Stomach (tissue), 9 donors: ENCODE data around the gene PLXNB1. TPM values are rescaled to one million over a fixed set of nuclear protein-coding genes. Genes with fewer than 3 reads are reported as not detected.

Experiments used
- DNase-seq, 2 donors: peaks; one replicate each; pipeline versions ENCODE4 v3.0.0 to v3.0.0-alpha.2; 2013 to 2019
- H3K27ac ChIP-seq, 5 donors: fragments of 200-600 bp in 4 of 5; sonication (generic) in 4 of 5; one replicate each; pipeline ENCODE4 v1.5.1; 2013 to 2019; ENCODE audit warnings: mild to moderate bottlenecking in 1 of 5, moderate library complexity in 1 of 5
- H3K27me3 ChIP-seq, 3 donors: fragments of 200-600 bp; sonication (generic); one replicate each; pipeline ENCODE4 v1.5.1; 2017 to 2019; ENCODE audit warnings: mixed run types in 1 of 3
- H3K36me3 ChIP-seq, 4 donors: fragments of 200-600 bp; sonication (generic); 1 replicate in 3 of 4; 2 replicates in 1 of 4; pipeline ENCODE4 v1.5.1; 2016 to 2019
- H3K4me1 ChIP-seq, 4 donors: fragments of 200-600 bp; sonication (generic); one replicate each; pipeline ENCODE4 v1.5.1; 2016 to 2019
- H3K4me3 ChIP-seq, 4 donors: fragments of 200-600 bp; sonication (generic) in 3 of 4; one replicate each; pipeline ENCODE4 v1.5.1; 2016 to 2019; ENCODE audit warnings: mild to moderate bottlenecking in 1 of 4
- H3K9me3 ChIP-seq, 4 donors: fragments of 200-600 bp; sonication (generic); one replicate each; pipeline ENCODE4 v1.5.1; 2016 to 2019
- CTCF ChIP-seq, 7 experiments: fragments of 450-650 bp in 4 of 7; fragments of 200-600 bp in 3 of 7; sonication (generic) in 3 of 7; IDR thresholded peaks; one replicate each; pipeline ENCODE4 v1.5.1; 2016 to 2019; ENCODE audit warnings: antibody characterized with exemption in 7 of 7, control low read depth in 2 of 7, mild to moderate bottlenecking in 1 of 7
- EP300 ChIP-seq: sonication (generic); formaldehyde crosslinking; IDR thresholded peaks from one replicate; pipeline ENCODE4 v1.6.1; 2017; ENCODE audit warnings: antibody characterized with exemption
- POLR2A ChIP-seq, 4 donors: fragments of 450-650 bp; IDR thresholded peaks; one replicate each; pipeline ENCODE4 v1.6.1; 2016; ENCODE audit warnings: antibody characterized with exemption in 4 of 4, control low read depth in 2 of 4, mild to moderate bottlenecking in 1 of 4, moderate library complexity in 1 of 4
- POLR2AphosphoS5 ChIP-seq, 3 donors: sonication (generic); formaldehyde crosslinking; IDR thresholded peaks; one replicate each; pipeline ENCODE4 v1.6.1; 2016; ENCODE audit warnings: antibody characterized with exemption in 3 of 3
- WGBS, 5 donors: extraction: QIAGEN DNeasy Blood & Tissue Kit in 3 of 5; methylation state at CpG; one replicate each; pipeline versions ENCODE4 v1.1.5 to v1.1.7; 2013 to 2018; 5-methylcytosine and 5-hydroxymethylcytosine counted together
- intact Hi-C: fragments of 100-400 bp; cut with DNase I; formaldehyde crosslinking; loops from one replicate; pipeline ENCODE4 v1.15.1; 2023; ENCODE audit warnings: low total_unique reads
- polyA plus RNA-seq, 3 donors: library from polyadenylated mRNA; stranded (reverse); fragments of 200-250 nt; gene quantifications; one replicate each; pipeline ENCODE4 v1.2.3, GENCODE V29; 2013
- total RNA-seq, 5 donors: library from RNA; depleted of rRNA; stranded (reverse); fragments of >200 nt; gene quantifications; one replicate each; pipeline versions ENCODE4 v1.1.0 to v1.2.3, GENCODE V29; 2014 to 2016
- donor health status: healthy with polysubstance abuse.
- donor health status: Bipolar disorder and iron deficiency.
- donor health status: healthy.

PLXNB1 gene
- total and polyA plus RNA-seq, 8 donors: 13.9 to 874 (median 135) TPM

- Histone ChIP-seq H3K9me3 (no peaks in the 10 kb centered on the region), H3K27ac (peak overlapping the region in 2 of 5 donors; percentile 47 to 96), H3K4me3 (peak overlapping the region in 1 of 4 donors; percentile 58), H3K36me3 (peaks cover 0 to 41% (median 31%) of the 10 kb centered on the region in 4 donors), H3K4me1 (peaks cover 52 to 78% (median 64%) of the 10 kb centered on the region in 4 donors), H3K27me3 (peaks cover 0 to 5% (median 0%) of the 10 kb centered on the region in 3 donors)
- peak; percentile 43 to 77 for DNase-seq
- TF ChIP-seq POLR2AphosphoS5 (IDR thresholded peaks at IDR 0.05): no peak
- no peak for TF ChIP-seq CTCF (IDR thresholded peaks at IDR 0.05)
- TF ChIP-seq EP300: no peak
- TF ChIP-seq POLR2A (IDR thresholded peaks at IDR 0.05): no peak
- 11 to 65% (median 29%) methylated on average over 2 to 13 of the region's 13 CpGs for WGBS, 5 donors
- intact Hi-C loops: no loop called here
Observed at GRCh38 chr3:48425281-48425812, 4.5 kb downstream of the PLXNB1 start.

- no peaks in the 10 kb centered on the region for H3K9me3 ChIP-seq
- WGBS, 5 donors: 80 to 89% (median 89%) methylated on average over 7 to 27 of the region's 27 CpGs
- no peak overlapping the region for H3K4me3 ChIP-seq
- H3K4me1 ChIP-seq: peaks cover 44 to 70% (median 58%) of the 10 kb centered on the region in 4 donors
- intact Hi-C loops: no loop called here
- H3K27ac ChIP-seq: no peak overlapping the region
- H3K27me3 ChIP-seq: peaks cover 0 to 5% (median 0%) of the 10 kb centered on the region in 3 donors
- H3K36me3 ChIP-seq: peaks cover 7 to 54% (median 44%) of the 10 kb centered on the region in 4 donors
- TF ChIP-seq EP300 (no peak), POLR2A (IDR thresholded peaks at IDR 0.05) (no peak), CTCF (IDR thresholded peaks at IDR 0.05) (no peak), POLR2AphosphoS5 (IDR thresholded peaks at IDR 0.05) (no peak)
- no peak for DNase-seq
Observed at GRCh38 chr3:48423883-48424695, 5.8 kb downstream of the PLXNB1 start.

- 86 to 91% (median 87%) methylated on average over 5 to 25 of the region's 25 CpGs for WGBS, 5 donors
- intact Hi-C loops: no loop called here
- TF ChIP-seq POLR2AphosphoS5 (IDR thresholded peaks at IDR 0.05): no peak
- no peak for TF ChIP-seq EP300
- no peak for TF ChIP-seq POLR2A (IDR thresholded peaks at IDR 0.05)
- Histone ChIP-seq H3K36me3 (peaks cover 14 to 61% (median 51%) of the 10 kb centered on the region in 4 donors), H3K27ac (no peak overlapping the region), H3K9me3 (no peaks in the 10 kb centered on the region), H3K4me1 (peaks cover 43 to 65% (median 55%) of the 10 kb centered on the region in 4 donors), H3K4me3 (no peak overlapping the region), H3K27me3 (peaks cover 0 to under 1% (median 0%) of the 10 kb centered on the region in 3 donors)
- DNase-seq: no peak
Observed at GRCh38 chr3:48423241-48423882, 6.5 kb downstream of the PLXNB1 start.

GRCh38 chr3:48422681-48423080 is 7.2 kb downstream of the PLXNB1 start:
- Histone ChIP-seq H3K9me3 (no peaks in the 10 kb centered on the region), H3K27ac (no peak overlapping the region), H3K4me1 (peaks cover 36 to 59% (median 48%) of the 10 kb centered on the region in 4 donors), H3K36me3 (peaks cover 21 to 68% (median 58%) of the 10 kb centered on the region in 4 donors), H3K27me3 (no peaks in the 10 kb centered on the region), H3K4me3 (no peak overlapping the region)
- intact Hi-C loops: no loop called here
- TF ChIP-seq CTCF (IDR thresholded peaks at IDR 0.05) (no peak), POLR2AphosphoS5 (IDR thresholded peaks at IDR 0.05) (no peak), POLR2A (IDR thresholded peaks at IDR 0.05) (no peak), EP300 (no peak)
- 79 to 87% (median 84%) methylated on average over 7 to 8 of the region's 8 CpGs for WGBS, 5 donors
- no peak for DNase-seq
